SKM-1 (cell line): ENCODE data around the gene INTS1.

Experiments used
- DNase-seq: peaks from one replicate; lab custom pipeline; 2025; ENCODE audit not compliant: unreplicated experiment; lab: John Stamatoyannopoulos, UW

INTS1 gene

GRCh38 chr7:1503816-1504775 is at the start of gene INTS1:
Gene INTS1, minus strand, starts transcription at chr7:1504389. Its CDS starts 429 bp downstream, at chr7:1503960.
- DNase-seq = peak; percentile 86

- DNase-seq = no peak
These were observed 49.5 kb upstream of the INTS1 start for GRCh38 chr7:1553512-1554210.

GRCh38 chr7:1552200-1552599 is 48.0 kb upstream of the INTS1 start:
- no peak for DNase-seq

GRCh38 chr7:1550846-1551155 is 46.6 kb upstream of the INTS1 start:
- DNase-seq = no peak

GRCh38 chr7:1550005-1550845 is 46.0 kb upstream of the INTS1 start:
- DNase-seq = no peak

- no peak for DNase-seq
These were observed 45.3 kb upstream of the INTS1 start for GRCh38 chr7:1549357-1550004.

GRCh38 chr7:1548944-1549343 is 44.8 kb upstream of the INTS1 start:
- no peak for DNase-seq

GRCh38 chr7:1548438-1548831 is 44.2 kb upstream of the INTS1 start:
- DNase-seq = no peak

GRCh38 chr7:1547777-1548437 is 43.7 kb upstream of the INTS1 start:
- no peak for DNase-seq

GRCh38 chr7:1546909-1547776 is 43.0 kb upstream of the INTS1 start:
- no peak for DNase-seq

- no peak for DNase-seq
These were observed 42.2 kb upstream of the INTS1 start for GRCh38 chr7:1546274-1546908.

GRCh38 chr7:1545417-1546246 is 41.4 kb upstream of the INTS1 start:
- DNase-seq = no peak

GRCh38 chr7:1544896-1545416 is 40.8 kb upstream of the INTS1 start:
- DNase-seq = no peak

GRCh38 chr7:1544178-1544895 is 40.1 kb upstream of the INTS1 start:
- no peak for DNase-seq

GRCh38 chr7:1543826-1544177 is 39.6 kb upstream of the INTS1 start:
- no peak for DNase-seq

- no peak for DNase-seq
These were observed 38.9 kb upstream of the INTS1 start for GRCh38 chr7:1542841-1543747.
